ENCODE results near the gene SLC37A4. TPM values are rescaled to one million over a fixed set of nuclear protein-coding genes. Genes with fewer than 3 reads are reported as not detected.

The SLC37A4 gene
- total and polyA plus RNA-seq, 2 experiments from 2014 or later = 68.0 to 82.3 TPM

GRCh38 chr11:119054418-119054817, 23.7 kb upstream of the SLC37A4 start:
- DNase-seq (ENCODE audit: low spot score) = no peak
- no peaks in the 10 kb centered on the region for H3K36me3 ChIP-seq (replicated peaks; ENCODE audit: insufficient read depth, low read depth)
- H2AFZ ChIP-seq = no peak overlapping the region
- WGBS (ENCODE audit: low lambda C conversion rate, missing lambda C conversion rate) = 98% methylated on average over 10 of the region's 10 CpGs
- TF ChIP-seq CTCF (IDR thresholded peaks at IDR 0.05; ENCODE audit: poor library complexity) (no peak), EZH2 (IDR thresholded peaks at IDR 0.05; ENCODE audit: borderline replicate concordance) (no peak), EZH2phosphoT487 (IDR thresholded peaks at IDR 0.05; ENCODE audit: low read depth, severe bottlenecking, unreplicated experiment) (no peak)
- H3K4me1 ChIP-seq (ENCODE audit: insufficient read depth) = peaks cover 13% of the 10 kb centered on the region
- H3K79me2 ChIP-seq = peaks cover 26% of the 10 kb centered on the region
- no peaks in the 10 kb centered on the region for H3K27me3 ChIP-seq
- no peaks in the 10 kb centered on the region for H3K9me3 ChIP-seq (ENCODE audit: low read depth)
- no peak overlapping the region for H3K27ac ChIP-seq
- H3K4me3 ChIP-seq = no peak overlapping the region
- no peaks in the 10 kb centered on the region for H3K9me2 ChIP-seq (replicated peaks; ENCODE audit: insufficient read depth)
- H3K4me2 ChIP-seq = no peak overlapping the region
- H4K20me1 ChIP-seq (ENCODE audit: insufficient read depth, poor library complexity, severe bottlenecking) = peaks cover 6% of the 10 kb centered on the region

GRCh38 chr11:119052163-119052814, 21.6 kb upstream of the SLC37A4 start:
- peaks cover 7% of the 10 kb centered on the region for H3K4me1 ChIP-seq (ENCODE audit: insufficient read depth)
- H4K20me1 ChIP-seq (ENCODE audit: insufficient read depth, poor library complexity, severe bottlenecking) = peaks cover 6% of the 10 kb centered on the region
- no peak overlapping the region for H2AFZ ChIP-seq
- peaks cover 23% of the 10 kb centered on the region for H3K79me2 ChIP-seq
- TF ChIP-seq EZH2 (IDR thresholded peaks at IDR 0.05; ENCODE audit: borderline replicate concordance) (no peak), CTCF (IDR thresholded peaks at IDR 0.05; ENCODE audit: poor library complexity) (no peak), EZH2phosphoT487 (IDR thresholded peaks at IDR 0.05; ENCODE audit: low read depth, severe bottlenecking, unreplicated experiment) (no peak)
- no peak overlapping the region for H3K4me2 ChIP-seq
- H3K9me3 ChIP-seq (ENCODE audit: low read depth) = no peaks in the 10 kb centered on the region
- no peak overlapping the region for H3K27ac ChIP-seq
- no peak for DNase-seq (ENCODE audit: low spot score)
- H3K4me3 ChIP-seq = no peak overlapping the region
- 97% methylated on average over 23 of the region's 23 CpGs for WGBS (ENCODE audit: low lambda C conversion rate, missing lambda C conversion rate)
- no peaks in the 10 kb centered on the region for H3K9me2 ChIP-seq (replicated peaks; ENCODE audit: insufficient read depth)
- H3K36me3 ChIP-seq (replicated peaks; ENCODE audit: insufficient read depth, low read depth) = no peaks in the 10 kb centered on the region
- no peaks in the 10 kb centered on the region for H3K27me3 ChIP-seq

- 94% methylated on average over 17 of the region's 17 CpGs for WGBS (ENCODE audit: low lambda C conversion rate, missing lambda C conversion rate)
- Histone ChIP-seq H3K4me3 (no peak overlapping the region), H3K79me2 (peaks cover 22% of the 10 kb centered on the region), H3K36me3 (replicated peaks; ENCODE audit: insufficient read depth, low read depth) (no peaks in the 10 kb centered on the region), H3K27me3 (no peaks in the 10 kb centered on the region), H2AFZ (no peak overlapping the region), H3K9me2 (replicated peaks; ENCODE audit: insufficient read depth) (no peaks in the 10 kb centered on the region), H3K9me3 (ENCODE audit: low read depth) (no peaks in the 10 kb centered on the region), H3K27ac (no peak overlapping the region), H3K4me2 (no peak overlapping the region), H3K4me1 (ENCODE audit: insufficient read depth) (peaks cover 7% of the 10 kb centered on the region), H4K20me1 (ENCODE audit: insufficient read depth, poor library complexity, severe bottlenecking) (peaks cover 6% of the 10 kb centered on the region)
- DNase-seq (ENCODE audit: low spot score) = no peak
- TF ChIP-seq EZH2phosphoT487 (IDR thresholded peaks at IDR 0.05; ENCODE audit: low read depth, severe bottlenecking, unreplicated experiment) (no peak), CTCF (IDR thresholded peaks at IDR 0.05; ENCODE audit: poor library complexity) (no peak), EZH2 (IDR thresholded peaks at IDR 0.05; ENCODE audit: borderline replicate concordance) (no peak)
Measured at GRCh38 chr11:119051440-119052162, 20.9 kb upstream of the SLC37A4 start.
